IMR-90 (cell line): Measurements from ENCODE around the gene LYZL6. TPM values are rescaled to one million over a fixed set of nuclear protein-coding genes. Genes with fewer than 3 reads are reported as not detected.

ENCODE experiments used
- ATAC-seq: fragments of 200-7000 bp; cut with Tn5 transposase; 2 replicates; pipeline ENCODE4 v1.9.1; 2020; ENCODE audit warnings: low read depth, mild to moderate bottlenecking, moderate library complexity
- BruUV-seq: library from RNA; stranded (reverse); fragments of 400-500 nt; replicated peaks from 2 replicates; lab custom pipeline; 2021; lab: Mats Ljungman, UMichigan
- CTCF ChIA-PET: fragments of 300-600 bp; formaldehyde crosslinking; extraction: SDS; loops from one replicate; lab custom pipeline; 2021; ENCODE audit warnings: antibody characterized with exemption; lab: Yijun Ruan, JAX
- POLR2A ChIA-PET: fragments of 300-600 bp; sonication (Branson Sonifier 250); formaldehyde crosslinking; loops from one replicate; lab custom pipeline; 2022; ENCODE audit warnings: antibody characterized with exemption; ENCODE audit not compliant: unreplicated experiment; lab: Charles Lee
- DNase-seq: peaks from one replicate; pipeline ENCODE4 v3.0.0; 2013
- H2AFZ ChIP-seq: replicated peaks from 2 replicates; pipeline ENCODE3; 2013; ENCODE audit warnings: low read length, mild to moderate bottlenecking; ENCODE audit not compliant: poor library complexity
- H2AK5ac ChIP-seq: 2 replicates; pipeline ENCODE4 v1.6.1; 2013; ENCODE audit warnings: low read depth, low read length, inconsistent platforms
- H2AK9ac ChIP-seq: replicated peaks from 2 replicates; pipeline ENCODE3; 2013; ENCODE audit warnings: mild to moderate bottlenecking, low read depth, low read length, moderate library complexity; ENCODE audit not compliant: poor library complexity
- H2BK120ac ChIP-seq: 2 replicates; pipeline ENCODE4 v1.6.1; 2013; ENCODE audit warnings: low read depth, low read length, inconsistent platforms
- H2BK15ac ChIP-seq: 3 replicates; pipeline ENCODE4 v1.6.1; 2013; ENCODE audit warnings: low read depth, low read length, inconsistent platforms
- H2BK20ac ChIP-seq: 2 replicates; pipeline ENCODE4 v1.6.1; 2013; ENCODE audit warnings: low read depth, mild to moderate bottlenecking, inconsistent platforms, low read length, moderate library complexity
- H2BK5ac ChIP-seq: 2 replicates; pipeline ENCODE4 v1.6.1; 2013; ENCODE audit warnings: mild to moderate bottlenecking, low read depth, low read length, inconsistent platforms; ENCODE audit not compliant: poor library complexity, severe bottlenecking
- H3K14ac ChIP-seq: replicated peaks from 2 replicates; pipeline ENCODE4 v1.6.1; 2013; ENCODE audit warnings: low read depth, low read length, inconsistent platforms
- H3K18ac ChIP-seq: 2 replicates; pipeline ENCODE4 v1.6.1; 2013; ENCODE audit warnings: low read depth, low read length, control low read depth
- H3K23ac ChIP-seq: 2 replicates; pipeline ENCODE4 v1.6.1; 2013; ENCODE audit warnings: low read depth, low read length, inconsistent platforms
- H3K27ac ChIP-seq: 2 replicates; pipeline ENCODE4 v1.5.1; 2013; ENCODE audit warnings: mild to moderate bottlenecking, control low read depth, low read length; ENCODE audit not compliant: insufficient read depth
- H3K27me3 ChIP-seq: 2 replicates; pipeline ENCODE4 v1.6.1; 2013; ENCODE audit warnings: low read length; ENCODE audit not compliant: control insufficient read depth, insufficient read depth
- H3K36me3 ChIP-seq: 2 replicates; pipeline ENCODE4 v1.6.1; 2013; ENCODE audit warnings: low read length, mixed read lengths; ENCODE audit not compliant: control insufficient read depth, insufficient read depth
- H3K4ac ChIP-seq: 2 replicates; pipeline ENCODE4 v1.6.1; 2013; ENCODE audit warnings: low read depth, low read length, inconsistent platforms
- H3K4me1 ChIP-seq: 2 replicates; pipeline ENCODE4 v1.6.1; 2013; ENCODE audit warnings: low read length, mixed read lengths; ENCODE audit not compliant: control insufficient read depth, insufficient read depth
- H3K4me2 ChIP-seq: 2 replicates; pipeline ENCODE4 v1.6.1; 2013; ENCODE audit warnings: low read depth, mild to moderate bottlenecking, control low read depth, low read length, moderate library complexity
- H3K4me3 ChIP-seq: 2 replicates; pipeline ENCODE4 v1.5.1; 2013; ENCODE audit warnings: low read depth, mild to moderate bottlenecking, control low read depth, low read length, moderate library complexity; ENCODE audit not compliant: insufficient read depth
- H3K56ac ChIP-seq: 2 replicates; pipeline ENCODE4 v1.6.1; 2013; ENCODE audit warnings: low read length, inconsistent platforms; ENCODE audit not compliant: insufficient read depth; ENCODE audit errors: extremely low read depth
- H3K79me1 ChIP-seq, 2 experiments: 2 replicates each; pipeline ENCODE4 v1.6.1; 2013; ENCODE audit warnings: low read length in 2 of 2, inconsistent platforms in 1 of 2, low read depth in 1 of 2
- H3K9ac ChIP-seq: 2 replicates; pipeline ENCODE4 v1.6.1; 2013; ENCODE audit warnings: low read depth, low read length, control low read depth
- H3K9me1 ChIP-seq: 2 replicates; pipeline ENCODE4 v1.6.1; 2013; ENCODE audit warnings: low read length, inconsistent platforms; ENCODE audit not compliant: insufficient read depth
- H3K9me3 ChIP-seq: 2 replicates; pipeline ENCODE4 v1.6.1; 2013; ENCODE audit warnings: low read length; ENCODE audit not compliant: control insufficient read depth, insufficient read depth
- H4K20me1 ChIP-seq: 2 replicates; pipeline ENCODE4 v1.6.1; 2013; ENCODE audit warnings: low read length, inconsistent platforms; ENCODE audit not compliant: insufficient read depth
- H4K5ac ChIP-seq: 2 replicates; pipeline ENCODE4 v1.6.1; 2013; ENCODE audit warnings: mild to moderate bottlenecking, low read depth, low read length, control low read depth
- H4K8ac ChIP-seq, 2 experiments: 2 replicates each; pipeline ENCODE4 v1.6.1; 2013; ENCODE audit warnings: low read depth in 2 of 2, low read length in 2 of 2, control low read depth in 1 of 2, inconsistent platforms in 1 of 2
- H4K91ac ChIP-seq: 2 replicates; pipeline ENCODE4 v1.6.1; 2013; ENCODE audit warnings: low read depth, low read length, inconsistent platforms; ENCODE audit not compliant: insufficient read depth
- MXI1 ChIP-seq: IDR thresholded peaks from 2 replicates; pipeline ENCODE4 v1.6.1; 2012; ENCODE audit warnings: low read depth, mild to moderate bottlenecking, low read length, moderate library complexity, borderline replicate concordance
- NFE2L2 ChIP-seq: fragments of 150-350 bp; IDR thresholded peaks from 2 replicates; pipeline ENCODE4 v1.6.1; 2016; ENCODE audit warnings: low read depth, mild to moderate bottlenecking, low read length
- RAD21 ChIP-seq: IDR thresholded peaks from 2 replicates; pipeline ENCODE4 v1.6.1; 2012; ENCODE audit warnings: low read length, improper control_type of control experiment
- RFX5 ChIP-seq: IDR thresholded peaks from 2 replicates; pipeline ENCODE4 v1.8.0; 2012; ENCODE audit warnings: low read depth, mild to moderate bottlenecking, low read length, moderate library complexity
- WGBS, 2 experiments: methylation state at CpG; one replicate each; pipeline versions ENCODE4 v1.1.5 to v1.1.7; 2013; ENCODE audit warnings: missing lambda C conversion rate in 2 of 2; ENCODE audit not compliant: insufficient read length in 1 of 2; ENCODE audit errors: extremely low coverage in 2 of 2; 5-methylcytosine and 5-hydroxymethylcytosine counted together
- dilution Hi-C: fragments of 300-500 bp; cut with HindIII; formaldehyde crosslinking; loops from one replicate; pipeline ENCODE4 v1.14.3; 2018; ENCODE audit warnings: low sequenced_read_pairs; ENCODE audit not compliant: unreplicated experiment
- in situ Hi-C: fragments of 300-500 bp; cut with MboI; formaldehyde crosslinking; loops from 3 replicates; pipeline ENCODE4 v1.14.3; 2019; ENCODE audit warnings: low sequenced_read_pairs, inconsistent platforms, mixed read lengths
- intact Hi-C: fragments of 100-400 bp; cut with micrococcal nuclease; formaldehyde crosslinking; loops from 2 replicates; pipeline ENCODE4 v1.10.0; 2022
- polyA plus RNA-seq, 3 experiments: library from polyadenylated mRNA; depleted of rRNA; stranded (reverse); fragments of >200 nt; gene quantifications; 2 replicates each; pipeline ENCODE4 v1.2.3, GENCODE V29; 2012; ENCODE audit warnings: low replicate concordance in 1 of 3
- total RNA-seq: library from RNA; depleted of rRNA; stranded (reverse); fragments of >200 nt; gene quantifications from 2 replicates; pipeline ENCODE4 v1.2.3, GENCODE V29; 2012

The LYZL6 gene
- total and polyA plus RNA-seq, 2 of the 4 experiments (the other 2 are of a cell fraction), result not detected

GRCh38 chr17:35900280-35900679 lies 43.2 kb downstream of the LYZL6 start:
- no peak overlapping the region for H3K56ac ChIP-seq
- no peak overlapping the region for H2AK9ac ChIP-seq
- no peaks in the 10 kb centered on the region for H3K4me1 ChIP-seq
- H3K4me2 ChIP-seq, result no peak overlapping the region
- no peak overlapping the region for H4K91ac ChIP-seq
- TF ChIP-seq RFX5, result no peak
- TF ChIP-seq MXI1, result no peak
- TF ChIP-seq NFE2L2, result no peak
- no peak for TF ChIP-seq RAD21
- H3K4ac ChIP-seq, result no peak overlapping the region
- no peaks in the 10 kb centered on the region for H3K36me3 ChIP-seq
- ATAC-seq (no peak), DNase-seq (no peak)
- no peak overlapping the region for H4K8ac ChIP-seq
- H4K20me1 ChIP-seq, result no peaks in the 10 kb centered on the region
- H2BK120ac ChIP-seq, result no peak overlapping the region
- intact Hi-C loops, result no loop called here
- H3K79me1 ChIP-seq, result no peaks in the 10 kb centered on the region
- no peak overlapping the region for H3K14ac ChIP-seq
- no peak overlapping the region for H3K4me3 ChIP-seq
- H3K27me3 ChIP-seq, result peaks cover 5% of the 10 kb centered on the region
- H2BK5ac ChIP-seq, result no peak overlapping the region
- no peak overlapping the region for H3K27ac ChIP-seq
- H3K9me1 ChIP-seq, result no peaks in the 10 kb centered on the region
- CTCF ChIA-PET, result no interaction called here
- no peak overlapping the region for H2AFZ ChIP-seq
- H4K5ac ChIP-seq, result no peak overlapping the region
- H2AK5ac ChIP-seq, result no peak overlapping the region
- no peak overlapping the region for H3K18ac ChIP-seq
- H3K9me3 ChIP-seq, result no peaks in the 10 kb centered on the region
- in situ Hi-C loops, result no loop called here
- H3K9ac ChIP-seq, result no peak overlapping the region
- WGBS, 2 experiments, result 44% methylated on average over 4 of the region's 5 CpGs; no CpG with 5 or more reads in 1 of the 2 experiments
- dilution Hi-C loops, result no loop called here
- POLR2A ChIA-PET, result no interaction called here
- H2BK20ac ChIP-seq, result no peak overlapping the region
- BruUV-seq, result no TSS peak
- no peak overlapping the region for H3K23ac ChIP-seq
- no peak overlapping the region for H2BK15ac ChIP-seq
